Measurements from ENCODE around the gene MRPL23. TPM values are rescaled to one million over a fixed set of nuclear protein-coding genes. Genes with fewer than 3 reads are reported as not detected.

MRPL23 gene
- total and polyA plus RNA-seq, 2 of the 13 experiments (the other 11 are each of a cell fraction or from before 2014, with no cell fraction given) = 67.8 to 123 TPM

- TF ChIP-seq SIN3B (IDR thresholded peaks at IDR 0.05; ENCODE audit: low read length) = no peak
- TF ChIP-seq CCDC6 (CRISPR knock-in tag; IDR thresholded peaks at IDR 0.05) = no peak
- no peak for TF ChIP-seq NFYC (CRISPR knock-in tag; IDR thresholded peaks at IDR 0.05)
- TF ChIP-seq ZSCAN20 (CRISPR knock-in tag; IDR thresholded peaks at IDR 0.05; ENCODE audit: borderline replicate concordance) = no peak
- no peak for TF ChIP-seq TCF7L2 (IDR thresholded peaks at IDR 0.05; ENCODE audit: low read depth, low read length)
- TF ChIP-seq ZNF737 (CRISPR knock-in tag; IDR thresholded peaks at IDR 0.05; ENCODE audit: borderline replicate concordance) = no peak
- TF ChIP-seq THRA (CRISPR knock-in tag; IDR thresholded peaks at IDR 0.05; ENCODE audit: borderline replicate concordance) = no peak
- TF ChIP-seq SNAPC5 (CRISPR knock-in tag; IDR thresholded peaks at IDR 0.05; ENCODE audit: borderline replicate concordance) = no peak
- TF ChIP-seq XBP1 (CRISPR knock-in tag; IDR thresholded peaks at IDR 0.05) = no peak
- TF ChIP-seq SOX6 (IDR thresholded peaks at IDR 0.05) = no peak
- TF ChIP-seq SOX6 (CRISPR knock-in tag; IDR thresholded peaks at IDR 0.05) = no peak
- no peak for TF ChIP-seq ZFAT (CRISPR knock-in tag; conservative IDR thresholded peaks at IDR 0.05)
These were observed 17.2 kb downstream of the MRPL23 start (continued) for GRCh38 chr11:1964348-1964747.

- FAIRE-seq = no peak
- no peak for ATAC-seq
- Histone ChIP-seq H3K4me3 (replicated peaks in 1 of 3; ENCODE audit: insufficient read depth in 1 of 3, low read depth in 2 of 3, low read length in 3 of 3) (no peak overlapping the region), H2AFZ (ENCODE audit: low read length) (no peak overlapping the region), H3K4me1 (ENCODE audit: insufficient read depth, low read length) (no peaks in the 10 kb centered on the region), H3K27me3 (ENCODE audit: control insufficient read depth in 1 of 2, insufficient read depth in 2 of 2, low read length in 2 of 2) (no peaks in the 10 kb centered on the region), H3K79me2 (ENCODE audit: insufficient read depth, low read length) (no peaks in the 10 kb centered on the region), H3K36me3 (replicated peaks in 1 of 2; ENCODE audit: control insufficient read depth in 1 of 2, insufficient read depth in 2 of 2, low read length in 2 of 2) (no peaks in the 10 kb centered on the region), H3K9ac (ENCODE audit: insufficient read depth, low read depth, low read length) (no peak overlapping the region), H3K27ac (ENCODE audit: extremely low read length, insufficient read depth, low read length) (no peak overlapping the region), H4K20me1 (ENCODE audit: insufficient read depth, low read length) (no peaks in the 10 kb centered on the region), H3K9me3 (ENCODE audit: low read length) (no peaks in the 10 kb centered on the region), H3K4me2 (ENCODE audit: low read depth, low read length) (no peak overlapping the region)
- intact Hi-C loops (cut with micrococcal nuclease; ENCODE audit: unreplicated experiment) = no loop called here
- CTCF ChIA-PET (ENCODE audit: low intra/inter-chr PET ratio, low total read pairs) = no interaction called here
- WGBS (ENCODE audit: low lambda C conversion rate) = no CpG with 5 or more reads among the region's 20 CpGs
- POLR2A ChIA-PET = interaction anchor here (26.2 kb wide), 1 partner anchor 22 kb away, joined by 720 read pairs; no protein-coding TSS in a partner anchor
- no peak for DNase-seq (ENCODE audit: low spot score)
- in situ Hi-C loops (cut with HindIII; ENCODE audit: extremely low pct_ligation_motif_present, low pct_unique_long_range_greater_than_20kb) = no loop called here
- no TSS peak for BruUV-seq (replicated peaks)
- TF ChIP-seq ZNF747 (CRISPR knock-in tag; IDR thresholded peaks at IDR 0.05; ENCODE audit: borderline replicate concordance) (no peak), CHD2 (IDR thresholded peaks at IDR 0.05; ENCODE audit: low read depth, low read length) (no peak)
These were observed 17.8 kb downstream of the MRPL23 start for GRCh38 chr11:1964955-1965354.

All from HepG2 (cell line).